Activated CD4-positive, alpha-beta memory T cell treated with anti-CD3 and anti-CD28 coated beads for 36 hours (primary cell): Measurements from ENCODE around the gene TOPBP1. TPM values are rescaled to one million over a fixed set of nuclear protein-coding genes. Genes with fewer than 3 reads are reported as not detected.
"Not testable (repeated sequence)": the region's sequence is repeated elsewhere in the genome, so short reads cannot be mapped to it uniquely, and the experiment has no call there.

ENCODE experiments used
- CTCF ChIA-PET: fragments of 350-600 bp; sonication (Branson Sonifier 250); formaldehyde crosslinking; loops from one replicate; lab custom pipeline; 2021; ENCODE audit warnings: antibody characterized with exemption, inconsistent platforms; lab: Charles Lee
- POLR2A ChIA-PET: fragments of 350-600 bp; sonication (Branson Sonifier 250); formaldehyde crosslinking; loops from one replicate; lab custom pipeline; 2021; ENCODE audit warnings: antibody characterized with exemption; lab: Charles Lee
- DNase-seq: peaks from one replicate; pipeline ENCODE4 v3.0.0-alpha.2; 2020
- H3K27ac Mint-ChIP-seq: one replicate; pipeline ENCODE4 v1.8.0; 2021; ENCODE audit warnings: mixed read lengths
- H3K27me3 Mint-ChIP-seq: one replicate; pipeline ENCODE4 v1.8.0; 2021; ENCODE audit warnings: mixed read lengths
- H3K36me3 Mint-ChIP-seq: one replicate; pipeline ENCODE4 v1.8.0; 2021; ENCODE audit warnings: mixed read lengths
- H3K4me1 Mint-ChIP-seq: one replicate; pipeline ENCODE4 v1.8.0; 2021; ENCODE audit warnings: low read depth, mixed read lengths
- H3K4me3 Mint-ChIP-seq: one replicate; pipeline ENCODE4 v1.8.0; 2021; ENCODE audit warnings: mild to moderate bottlenecking, mixed read lengths
- H3K9me3 Mint-ChIP-seq: one replicate; pipeline ENCODE4 v1.8.0; 2021; ENCODE audit warnings: mixed read lengths
- intact Hi-C: fragments of 100-400 bp; cut with micrococcal nuclease; formaldehyde crosslinking; loops from one replicate; pipeline ENCODE4 v1.15.1; 2023
- total RNA-seq, 2 experiments: library from RNA; stranded (reverse); gene quantifications; one replicate each; pipeline ENCODE4 v1.2.3, GENCODE V29; 2021

The TOPBP1 gene
- total RNA-seq, 2 experiments from 2014 or later: 73.9 to 79.1 TPM

DNA sequence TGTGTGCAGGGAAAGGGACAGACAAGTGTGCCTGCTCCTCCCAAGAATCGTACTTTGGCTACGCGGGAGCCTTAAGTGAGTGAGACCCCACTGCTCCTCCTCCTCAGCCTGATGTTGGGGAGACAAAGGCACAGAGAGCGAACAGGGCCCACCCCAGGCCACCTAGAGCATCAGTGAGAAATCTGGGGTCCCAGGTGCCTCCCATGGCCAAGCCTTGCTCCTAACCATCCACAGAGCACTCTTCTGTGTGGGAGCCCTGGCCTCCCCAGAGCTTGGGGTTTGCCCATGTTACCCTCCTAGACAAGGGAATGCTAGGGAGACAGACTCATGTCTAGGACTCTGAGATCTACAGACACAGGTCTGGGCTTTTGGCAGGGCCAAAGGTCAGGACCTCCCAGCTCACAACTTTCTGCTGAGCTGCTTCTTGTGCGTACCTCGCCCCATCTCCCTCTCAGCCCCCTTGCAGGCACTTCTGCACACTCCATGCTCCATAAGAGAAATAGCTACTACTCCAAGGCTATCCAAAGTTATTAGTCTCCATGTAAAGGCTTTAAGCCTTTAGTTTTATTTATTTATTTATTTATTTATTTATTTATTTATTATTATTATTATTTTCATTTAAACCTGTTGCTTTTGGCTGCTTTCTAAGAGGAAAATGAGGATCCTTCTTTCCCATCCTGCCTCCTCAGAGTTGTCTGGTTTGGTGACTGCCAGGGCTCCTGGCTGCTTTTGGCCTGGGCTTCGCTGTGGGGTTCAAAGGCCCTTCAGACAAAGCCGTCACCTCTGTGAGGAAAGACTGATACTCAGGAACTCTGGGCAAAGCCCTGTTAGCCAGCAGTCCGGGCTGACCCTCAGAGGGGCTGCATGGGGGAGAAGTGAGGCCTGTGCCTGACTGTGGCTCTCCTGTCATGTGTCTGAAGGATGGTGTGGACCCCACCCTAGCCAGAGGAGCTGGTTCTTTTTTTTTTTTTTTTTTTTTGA, 32.8 kb upstream of the TOPBP1 start:
- Mint-ChIP-seq H3K9me3 (no peaks in the 10 kb centered on the region), H3K36me3 (no peaks in the 10 kb centered on the region), H3K27ac (no peak overlapping the region), H3K4me1 (no peaks in the 10 kb centered on the region), H3K27me3 (no peaks in the 10 kb centered on the region), H3K4me3 (no peak overlapping the region)
- intact Hi-C loops: no loop called here
- DNase-seq: no peak
- CTCF ChIA-PET: no interaction called here
- POLR2A ChIA-PET: no interaction called here

DNA sequence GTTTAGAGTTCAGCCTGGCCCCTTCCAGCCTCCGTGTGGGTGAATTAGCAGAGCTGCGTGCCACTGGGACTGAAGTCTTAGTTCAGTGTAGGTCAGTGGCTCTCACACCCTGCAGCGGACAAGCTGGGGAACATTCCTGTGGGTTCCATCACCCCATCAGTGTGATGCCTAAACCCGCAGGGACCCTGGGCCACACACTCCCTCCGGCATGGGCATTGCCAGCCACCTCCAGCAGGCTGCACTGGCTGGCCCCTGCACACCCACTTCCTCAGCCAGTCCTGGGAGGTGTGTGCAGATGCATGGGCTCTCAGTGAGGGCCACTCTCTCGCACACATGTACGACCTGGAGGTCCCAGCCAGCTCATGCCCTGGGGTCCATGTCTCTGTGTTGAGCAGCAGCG, 32.1 kb upstream of the TOPBP1 start:
- ChIA-PET POLR2A (no interaction called here), CTCF (no interaction called here)
- no peaks in the 10 kb centered on the region for H3K36me3 Mint-ChIP-seq
- H3K9me3 Mint-ChIP-seq: no peaks in the 10 kb centered on the region
- intact Hi-C loops: no loop called here
- H3K4me1 Mint-ChIP-seq: no peaks in the 10 kb centered on the region
- DNase-seq: no peak
- no peak overlapping the region for H3K27ac Mint-ChIP-seq
- no peak overlapping the region for H3K4me3 Mint-ChIP-seq
- H3K27me3 Mint-ChIP-seq: no peaks in the 10 kb centered on the region

DNA sequence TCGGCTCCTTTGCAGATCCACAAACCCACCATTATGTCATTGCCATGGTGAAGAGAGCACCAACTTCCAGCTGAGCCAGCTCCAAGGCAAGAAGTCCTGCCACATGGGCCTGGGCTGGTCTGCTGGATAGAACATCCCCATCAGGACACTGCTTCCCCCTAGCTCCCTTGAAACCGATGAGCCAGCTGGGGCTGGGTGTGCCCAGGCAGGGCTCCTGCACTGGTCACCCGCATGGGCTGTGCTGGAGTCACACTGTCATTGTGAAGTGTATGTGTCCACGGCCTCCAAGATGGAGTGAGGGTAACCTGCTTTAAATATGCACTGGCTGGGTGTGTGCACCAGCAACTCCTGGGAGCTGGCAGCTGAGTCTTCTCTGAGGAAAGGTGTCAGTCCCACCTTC, 31.0 kb upstream of the TOPBP1 start:
- Mint-ChIP-seq H3K27ac (no peak overlapping the region), H3K9me3 (no peaks in the 10 kb centered on the region), H3K27me3 (no peaks in the 10 kb centered on the region), H3K4me1 (no peaks in the 10 kb centered on the region), H3K36me3 (no peaks in the 10 kb centered on the region), H3K4me3 (no peak overlapping the region)
- DNase-seq: no peak
- intact Hi-C loops: no loop called here
- POLR2A ChIA-PET: no interaction called here
- CTCF ChIA-PET: no interaction called here

- H3K4me1 Mint-ChIP-seq: no peaks in the 10 kb centered on the region
- no peaks in the 10 kb centered on the region for H3K9me3 Mint-ChIP-seq
- H3K27ac Mint-ChIP-seq: no peak overlapping the region
- intact Hi-C loops: no loop called here
- no peaks in the 10 kb centered on the region for H3K36me3 Mint-ChIP-seq
- DNase-seq: no peak
- H3K27me3 Mint-ChIP-seq: no peaks in the 10 kb centered on the region
- ChIA-PET CTCF (no interaction called here), POLR2A (no interaction called here)
- no peak overlapping the region for H3K4me3 Mint-ChIP-seq
Measured at GRCh38 chr3:133691273-133692107, 29.7 kb upstream of the TOPBP1 start.

GRCh38 chr3:133677993-133678392, 16.3 kb upstream of the TOPBP1 start:
- H3K4me3 Mint-ChIP-seq, H3K4me1 Mint-ChIP-seq, POLR2A ChIA-PET, H3K27ac Mint-ChIP-seq, H3K9me3 Mint-ChIP-seq, DNase-seq, H3K36me3 Mint-ChIP-seq, intact Hi-C loops, CTCF ChIA-PET: not testable (repeated sequence)
- peaks cover 70% of the 10 kb centered on the region for H3K27me3 Mint-ChIP-seq

GRCh38 chr3:133676336-133677118, 14.8 kb upstream of the TOPBP1 start:
- H3K27ac Mint-ChIP-seq: no peak overlapping the region
- DNase-seq: no peak

DNA sequence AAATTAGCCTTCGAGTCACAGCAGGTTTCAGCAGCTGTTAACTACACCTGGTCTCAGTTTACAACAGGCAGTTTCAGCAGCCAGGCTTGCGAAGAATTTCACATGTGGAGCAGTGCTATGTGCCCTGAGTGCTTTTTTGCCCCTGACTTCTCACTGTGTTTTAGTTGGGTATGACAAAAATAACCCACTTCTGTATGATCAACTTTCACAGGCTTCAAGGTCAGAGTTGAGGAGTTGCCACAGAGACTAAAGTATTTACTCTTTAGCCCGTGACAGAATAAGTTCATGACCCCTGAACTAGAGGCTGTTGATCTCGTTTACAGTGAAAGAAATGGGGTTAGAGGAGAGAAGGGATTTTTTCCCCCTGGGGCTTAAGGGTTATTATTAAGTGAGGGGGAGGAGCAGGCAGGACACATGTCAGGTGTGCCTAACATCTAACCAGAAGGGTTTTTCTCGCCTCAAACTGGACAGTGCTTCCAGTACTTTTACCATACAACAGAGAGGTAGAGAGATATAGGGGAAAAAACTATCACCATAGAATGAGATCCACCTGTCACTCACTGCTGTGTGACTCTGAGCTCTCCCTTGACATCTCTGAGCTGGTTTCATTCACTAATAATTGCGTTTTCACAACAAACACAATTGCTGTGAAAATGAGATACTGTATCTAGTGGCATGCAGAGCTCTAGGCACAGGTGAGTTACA, 14.0 kb upstream of the TOPBP1 start:
- intact Hi-C loops: no loop called here
- CTCF ChIA-PET: no interaction called here
- H3K9me3 Mint-ChIP-seq: no peaks in the 10 kb centered on the region
- DNase-seq: no peak
- no peak overlapping the region for H3K4me3 Mint-ChIP-seq
- H3K27me3 Mint-ChIP-seq: peaks cover 60% of the 10 kb centered on the region
- POLR2A ChIA-PET: no interaction called here
- peaks cover 4% of the 10 kb centered on the region for H3K36me3 Mint-ChIP-seq
- H3K4me1 Mint-ChIP-seq: no peaks in the 10 kb centered on the region
- H3K27ac Mint-ChIP-seq: no peak overlapping the region

More at GRCh38 chr3:133676336-133677118, 14.8 kb upstream of the TOPBP1 start:
- intact Hi-C loops: no loop called here
- H3K4me1 Mint-ChIP-seq: no peaks in the 10 kb centered on the region
- ChIA-PET CTCF (no interaction called here), POLR2A (no interaction called here)
- H3K9me3 Mint-ChIP-seq: no peaks in the 10 kb centered on the region
- peaks cover 4% of the 10 kb centered on the region for H3K36me3 Mint-ChIP-seq
- peaks cover 64% of the 10 kb centered on the region for H3K27me3 Mint-ChIP-seq
- no peak overlapping the region for H3K4me3 Mint-ChIP-seq

- DNase-seq: no peak
- Mint-ChIP-seq H3K36me3 (peaks cover 4% of the 10 kb centered on the region), H3K27me3 (peaks cover 56% of the 10 kb centered on the region), H3K9me3 (no peaks in the 10 kb centered on the region), H3K27ac (no peak overlapping the region), H3K4me3 (no peak overlapping the region), H3K4me1 (no peaks in the 10 kb centered on the region)
- CTCF ChIA-PET: interaction anchor here (1.2 kb wide), 1 partner anchor 102 kb away, joined by 3 read pairs; no protein-coding TSS in a partner anchor
- POLR2A ChIA-PET: no interaction called here
- intact Hi-C loops: no loop called here
Measured at GRCh38 chr3:133674290-133674919, 12.7 kb upstream of the TOPBP1 start.

DNA sequence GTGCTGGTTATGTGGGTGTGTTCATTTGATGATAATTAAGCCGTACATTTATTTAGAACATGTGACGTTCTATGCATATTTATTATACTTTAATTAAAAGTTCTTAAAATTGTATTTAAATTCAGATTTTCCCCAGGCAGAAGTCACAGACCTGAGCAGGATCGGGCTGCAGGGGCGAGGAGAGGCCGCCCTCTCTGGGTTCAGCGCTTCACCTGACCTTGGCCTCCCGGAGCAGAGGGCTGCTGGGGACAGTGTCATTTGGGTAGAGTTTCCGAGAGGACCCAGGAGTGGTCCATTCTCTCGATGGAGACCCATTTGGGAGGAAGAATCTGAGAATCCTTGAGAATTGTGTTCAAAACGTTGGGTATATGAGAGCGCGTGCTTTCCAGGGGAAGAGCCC, 12.0 kb upstream of the TOPBP1 start:
- peaks cover 56% of the 10 kb centered on the region for H3K27me3 Mint-ChIP-seq

DNA sequence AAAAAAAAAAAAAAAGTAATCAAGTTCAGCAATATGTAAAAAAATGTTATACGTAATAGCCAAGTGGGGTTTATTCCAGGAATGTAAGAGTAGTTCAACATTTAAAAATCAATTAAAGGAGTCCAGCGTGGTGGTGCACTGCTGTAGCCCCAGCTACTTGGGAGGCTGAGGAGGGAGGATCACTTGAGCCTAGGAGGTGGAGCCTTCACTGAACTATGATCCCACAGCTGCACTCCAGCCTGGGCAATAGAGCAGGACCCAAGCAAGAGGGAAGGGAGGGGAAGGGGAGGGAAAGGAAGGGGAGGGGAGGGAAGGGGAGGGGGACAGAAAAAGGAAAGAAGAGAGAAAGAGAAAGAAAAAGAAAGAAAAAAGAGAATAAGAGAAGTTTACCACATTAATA, 10.7 kb upstream of the TOPBP1 start:
- Mint-ChIP-seq H3K4me3 (no peak overlapping the region), H3K4me1 (no peaks in the 10 kb centered on the region), H3K27ac (no peak overlapping the region), H3K9me3 (no peaks in the 10 kb centered on the region), H3K36me3 (no peaks in the 10 kb centered on the region), H3K27me3 (peaks cover 47% of the 10 kb centered on the region)
- intact Hi-C loops: no loop called here
- POLR2A ChIA-PET: no interaction called here
- CTCF ChIA-PET: no interaction called here
- DNase-seq: no peak

More for the DNA sequence above, 12.0 kb upstream of the TOPBP1 start:
- H3K36me3 Mint-ChIP-seq: peaks cover 4% of the 10 kb centered on the region
- no peaks in the 10 kb centered on the region for H3K9me3 Mint-ChIP-seq
- H3K4me1 Mint-ChIP-seq: no peaks in the 10 kb centered on the region
- DNase-seq: no peak
- no peak overlapping the region for H3K4me3 Mint-ChIP-seq
- POLR2A ChIA-PET: interaction anchor here (0.5 kb wide), 1 partner anchor 95 kb away, joined by 3 read pairs; no protein-coding TSS in a partner anchor
- H3K27ac Mint-ChIP-seq: no peak overlapping the region
- intact Hi-C loops: no loop called here
- CTCF ChIA-PET: interaction anchor here (1.2 kb wide), 1 partner anchor 103 kb away, joined by 3 read pairs; no protein-coding TSS in a partner anchor

DNA sequence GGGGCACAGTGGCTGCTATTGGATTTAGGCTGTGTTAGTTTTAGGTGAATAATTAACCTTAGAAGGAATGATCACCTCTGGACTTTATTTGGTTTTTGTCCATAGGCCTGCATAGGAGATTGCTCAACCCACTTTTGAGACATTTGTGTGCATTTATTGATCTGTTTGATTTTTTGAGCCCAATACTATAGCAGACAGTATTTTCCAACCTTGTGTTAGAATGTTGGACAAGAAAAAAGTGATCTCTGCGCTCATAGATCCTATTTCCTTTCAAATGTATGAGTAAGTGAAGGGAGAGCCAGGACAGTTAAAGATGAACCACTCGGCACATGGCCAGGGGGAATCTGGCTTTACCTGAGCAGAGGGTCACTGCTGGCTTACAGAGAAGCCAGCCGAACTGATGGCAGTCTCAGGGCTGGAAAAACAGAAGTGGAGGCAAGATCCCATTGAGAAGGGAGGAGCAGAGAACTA, 8.8 kb upstream of the TOPBP1 start:
- Mint-ChIP-seq H3K36me3 (no peaks in the 10 kb centered on the region), H3K27ac (no peak overlapping the region), H3K27me3 (peaks cover 31% of the 10 kb centered on the region), H3K9me3 (no peaks in the 10 kb centered on the region), H3K4me3 (no peak overlapping the region), H3K4me1 (no peaks in the 10 kb centered on the region)
- ChIA-PET POLR2A (no interaction called here), CTCF (interaction anchor here (1.3 kb wide), 1 partner anchor 148 kb away, joined by 4 read pairs; no protein-coding TSS in a partner anchor)
- no peak for DNase-seq
- intact Hi-C loops: no loop called here
